HS-27A (cell line): ENCODE data around the gene CHRNB1.

Experiments used
- DNase-seq: peaks from one replicate; pipeline ENCODE4 v3.0.0-alpha.2; 2012; ENCODE audit warnings: low read depth, missing footprints

Gene CHRNB1

GRCh38 chr17:7438656-7439460, 6.0 kb upstream of the CHRNB1 start:
- DNase-seq, result no peak

- no peak for DNase-seq
These were observed 5.3 kb upstream of the CHRNB1 start, which contains the start of gene FGF11 for GRCh38 chr17:7439462-7440112. TSS of gene FGF11 (plus strand) at chr17:7439512. CDS start at chr17:7439621, 109 bp downstream.

GRCh38 chr17:7440113-7440833, 4.6 kb upstream of the CHRNB1 start:
- no peak for DNase-seq

- no peak for DNase-seq
These were observed 4.0 kb upstream of the CHRNB1 start for GRCh38 chr17:7440834-7441195.

- DNase-seq, result no peak
These were observed 3.6 kb upstream of the CHRNB1 start for GRCh38 chr17:7441266-7441665.

GRCh38 chr17:7442142-7442541, 2.7 kb upstream of the CHRNB1 start:
- no peak for DNase-seq

GRCh38 chr17:7443499-7444485, 1.1 kb upstream of the CHRNB1 start:
- DNase-seq, result no peak

GRCh38 chr17:7445619-7445968, 733 bp downstream of the CHRNB1 start:
- no peak for DNase-seq

DNA sequence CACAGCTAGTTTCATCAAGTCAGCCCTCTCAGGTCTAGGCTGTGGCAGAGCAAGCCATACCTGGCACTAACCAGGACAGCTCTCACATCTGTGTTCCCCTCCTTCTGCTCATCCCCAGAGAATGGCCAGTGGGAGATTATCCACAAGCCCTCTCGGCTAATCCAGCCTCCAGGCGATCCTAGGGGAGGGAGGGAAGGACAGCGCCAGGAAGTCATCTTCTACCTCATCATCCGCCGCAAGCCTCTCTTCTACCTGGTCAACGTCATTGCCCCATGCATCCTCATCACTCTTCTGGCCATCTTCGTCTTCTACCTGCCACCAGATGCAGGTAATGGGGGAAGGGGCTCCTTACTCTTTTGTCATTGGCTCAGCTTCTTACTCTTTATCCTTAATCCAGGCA, 3.6 kb downstream of the CHRNB1 start:
- DNase-seq, result no peak

GRCh38 chr17:7459961-7460545, 15.2 kb downstream of the CHRNB1 start:
- no peak for DNase-seq

DNA sequence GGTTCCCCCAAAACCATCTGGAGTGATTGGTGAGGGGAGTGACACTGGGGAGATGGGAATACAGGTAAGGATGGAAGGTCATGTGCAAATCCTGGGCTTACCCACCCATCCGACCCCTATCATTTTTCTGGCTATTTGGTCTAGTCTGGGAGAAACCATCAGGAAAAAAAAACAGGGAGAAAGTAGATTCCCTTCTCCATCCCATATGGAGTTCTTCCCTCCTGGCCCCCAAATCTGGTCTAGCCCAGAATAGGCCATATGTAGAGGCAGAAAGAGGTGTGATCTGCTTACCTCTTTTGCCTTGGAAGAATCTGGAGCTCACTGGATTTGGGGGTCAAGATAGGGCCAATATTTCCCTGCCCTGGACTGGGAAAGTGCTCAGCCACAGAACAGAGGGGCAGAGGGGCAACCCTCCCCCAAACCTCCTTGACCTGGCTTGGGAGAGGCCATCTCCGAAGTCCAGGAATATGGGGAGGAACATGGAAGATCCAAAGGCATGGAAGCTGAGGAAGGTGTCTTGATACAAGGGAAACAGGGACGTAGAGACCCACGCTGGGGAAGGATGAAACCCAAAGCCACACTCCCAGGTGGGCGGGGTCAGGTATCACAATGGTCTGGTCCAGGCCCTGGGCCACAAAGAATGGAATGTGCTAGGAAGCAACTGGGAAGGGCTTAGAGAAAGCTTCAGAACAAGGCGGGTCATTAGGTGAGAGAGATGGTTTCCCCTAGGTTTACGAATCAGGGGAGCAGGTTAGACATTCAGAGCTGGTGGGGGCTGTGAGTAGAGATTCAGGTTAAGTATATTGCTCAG, 16.2 kb downstream of the CHRNB1 start:
- no peak for DNase-seq

- no peak for DNase-seq
These were observed 17.9 kb downstream of the CHRNB1 start for GRCh38 chr17:7462474-7463371.

DNA sequence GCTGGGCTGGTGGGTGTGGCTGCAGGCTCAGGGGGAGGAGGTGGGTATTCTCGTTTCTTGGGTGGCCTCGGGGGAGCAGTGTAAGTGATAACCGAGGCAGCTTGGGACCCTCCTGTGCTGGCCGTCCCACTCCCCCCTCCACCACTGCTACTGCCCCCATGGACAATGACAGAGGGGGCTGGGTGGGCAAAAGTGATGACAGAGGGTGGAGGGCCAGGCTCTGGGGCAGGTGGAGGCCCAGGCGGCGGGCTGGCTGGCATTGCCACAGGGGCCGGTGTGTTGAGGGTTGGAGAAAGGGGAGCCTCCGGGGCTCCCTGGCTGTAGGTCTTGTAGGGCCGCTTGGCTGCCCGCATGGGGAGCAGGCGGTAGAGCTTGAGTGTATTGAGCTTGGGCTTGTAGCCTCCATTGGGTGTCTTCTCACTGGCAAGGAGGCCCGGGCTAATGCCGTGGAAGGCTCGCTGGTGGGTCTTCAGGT, 18.5 kb downstream of the CHRNB1 start:
- no peak for DNase-seq

DNA sequence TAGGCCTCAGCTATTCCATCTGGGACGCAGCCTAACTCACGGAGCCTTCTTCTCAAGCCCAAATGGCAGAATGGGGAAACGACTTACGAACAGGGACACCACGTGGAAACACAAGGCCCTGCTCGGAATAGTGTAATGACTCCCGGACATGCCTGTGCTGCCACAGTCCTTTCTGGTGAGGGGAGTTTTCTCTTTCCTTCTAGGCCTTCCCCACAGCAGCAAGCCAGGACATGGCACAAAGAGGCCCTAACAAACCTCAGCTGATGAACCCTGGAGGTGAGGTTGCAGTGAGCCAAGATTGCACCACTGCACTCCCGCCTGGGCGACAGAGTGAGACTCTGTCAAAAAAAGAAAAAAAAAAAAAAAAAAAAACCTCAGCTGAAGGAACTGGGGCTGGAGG, 19.2 kb downstream of the CHRNB1 start:
- DNase-seq, result no peak

GRCh38 chr17:7465597-7466275, 20.9 kb downstream of the CHRNB1 start:
- no peak for DNase-seq

GRCh38 chr17:7466318-7466638, 21.4 kb downstream of the CHRNB1 start:
- no peak for DNase-seq

DNA sequence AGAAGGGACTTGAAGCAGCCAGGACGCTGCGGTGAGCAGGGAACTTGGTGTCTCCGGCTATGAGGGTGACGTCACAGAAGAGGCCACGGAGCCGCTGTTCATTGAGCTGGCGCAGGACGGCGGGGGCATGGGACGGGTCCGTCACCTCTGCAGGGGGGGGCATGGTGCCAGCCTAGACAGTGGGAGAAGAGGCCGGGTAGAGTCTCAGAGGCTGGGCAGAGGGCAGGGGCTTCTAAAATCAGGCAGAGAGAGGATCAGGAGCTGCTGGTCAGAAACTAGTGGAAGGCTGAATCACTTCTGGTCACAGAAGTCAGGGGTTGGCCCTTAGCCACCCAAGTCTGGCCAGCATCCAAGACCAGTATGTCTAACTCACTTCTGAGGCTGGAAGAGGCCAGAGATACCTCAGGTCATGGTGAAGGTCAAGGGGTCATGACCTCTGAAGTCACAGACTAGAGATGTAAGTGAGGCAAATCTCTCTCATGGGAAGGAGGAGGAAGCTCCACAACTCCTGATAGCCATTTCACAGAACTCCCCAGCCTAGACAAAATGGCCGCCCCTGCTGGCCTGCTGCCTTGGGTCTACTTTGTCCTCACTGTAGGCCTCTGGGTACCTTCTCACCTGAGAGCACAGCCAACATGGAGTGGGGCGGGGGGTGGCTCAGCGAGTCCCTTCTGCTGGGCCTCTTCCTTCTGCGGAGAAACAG, 21.9 kb downstream of the CHRNB1 start:
- DNase-seq, result no peak

DNA sequence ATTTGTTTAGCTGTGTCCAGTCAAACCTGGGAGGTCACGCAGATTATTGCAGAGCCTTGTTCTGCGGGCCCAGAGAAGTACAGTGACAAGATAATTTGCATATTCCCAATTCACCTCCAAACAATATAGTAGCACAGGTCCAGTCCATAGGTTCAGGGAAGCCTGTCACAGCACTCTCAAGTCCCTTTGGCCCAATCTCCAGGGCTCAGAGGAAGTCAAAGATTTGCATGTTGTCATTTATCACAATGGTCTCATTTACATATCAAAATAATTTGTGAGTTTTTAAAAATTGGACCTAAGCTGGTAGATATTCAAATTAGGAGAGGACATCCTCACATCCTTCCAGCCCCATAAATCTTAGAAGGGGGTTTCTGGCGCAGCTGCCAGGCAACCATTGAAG, 22.6 kb downstream of the CHRNB1 start:
- no peak for DNase-seq
